H9 (cell line): Measurements from ENCODE around the gene EXOG. TPM values are rescaled to one million over a fixed set of nuclear protein-coding genes. Genes with fewer than 3 reads are reported as not detected.

ENCODE experiments used
- DNase-seq: peaks from one replicate; pipeline ENCODE4 v3.0.0-alpha.2; 2017
- H2AFZ ChIP-seq: one replicate; pipeline ENCODE4 v1.6.1; 2013; ENCODE audit warnings: mild to moderate bottlenecking, low read length, control low read depth, moderate library complexity
- H2AK5ac ChIP-seq: 2 replicates; pipeline ENCODE4 v1.6.1; 2013; ENCODE audit warnings: low read length, control low read depth, mixed read lengths; ENCODE audit not compliant: insufficient read length
- H2BK120ac ChIP-seq: one replicate; pipeline ENCODE4 v1.6.1; 2013; ENCODE audit warnings: low read depth, mild to moderate bottlenecking, low read length, control low read depth, inconsistent platforms; ENCODE audit not compliant: poor library complexity, severe bottlenecking
- H2BK12ac ChIP-seq: 2 replicates; pipeline ENCODE4 v1.6.1; 2013; ENCODE audit warnings: low read length, control low read depth, mixed read lengths, low read depth; ENCODE audit not compliant: insufficient read length
- H2BK15ac ChIP-seq: 2 replicates; pipeline ENCODE4 v1.6.1; 2013; ENCODE audit warnings: low read depth, low read length, control low read depth
- H2BK20ac ChIP-seq: one replicate; pipeline ENCODE4 v1.6.1; 2013; ENCODE audit warnings: low read depth, mild to moderate bottlenecking, low read length, control low read depth, inconsistent platforms; ENCODE audit not compliant: poor library complexity, severe bottlenecking
- H2BK5ac ChIP-seq: 2 replicates; pipeline ENCODE4 v1.6.1; 2013; ENCODE audit warnings: low read length, control low read depth, mixed read lengths; ENCODE audit not compliant: insufficient read length
- H3K14ac ChIP-seq: 2 replicates; pipeline ENCODE4 v1.6.1; 2013; ENCODE audit warnings: low read length, control low read depth; ENCODE audit not compliant: insufficient read depth
- H3K18ac ChIP-seq: 2 replicates; pipeline ENCODE4 v1.6.1; 2013; ENCODE audit warnings: low read depth, mild to moderate bottlenecking, mixed read lengths, low read length, control low read depth; ENCODE audit not compliant: insufficient read length
- H3K23ac ChIP-seq: 2 replicates; pipeline ENCODE4 v1.6.1; 2013; ENCODE audit warnings: low read length, control low read depth, mixed read lengths, low read depth; ENCODE audit not compliant: insufficient read length
- H3K23me2 ChIP-seq: 2 replicates; pipeline ENCODE4 v1.6.1; 2013; ENCODE audit warnings: low read depth, mild to moderate bottlenecking, mixed read lengths, low read length, control low read depth; ENCODE audit not compliant: insufficient read length, poor library complexity, severe bottlenecking
- H3K27ac ChIP-seq: 2 replicates; pipeline ENCODE4 v1.5.1; 2013; ENCODE audit warnings: low read length, control low read depth, mixed read lengths, low read depth; ENCODE audit not compliant: insufficient read length
- H3K27me3 ChIP-seq: 2 replicates; pipeline ENCODE4 v1.6.1; 2013; ENCODE audit warnings: low read length, control low read depth, inconsistent platforms; ENCODE audit not compliant: insufficient read depth
- H3K4ac ChIP-seq: 2 replicates; pipeline ENCODE4 v1.6.1; 2013; ENCODE audit warnings: low read depth, mild to moderate bottlenecking, control low read depth, inconsistent platforms, low read length, moderate library complexity
- H3K4me1 ChIP-seq: 2 replicates; pipeline ENCODE4 v1.6.1; 2013; ENCODE audit warnings: low read length, control low read depth, inconsistent platforms; ENCODE audit not compliant: insufficient read depth
- H3K4me2 ChIP-seq: 2 replicates; pipeline ENCODE4 v1.6.1; 2013; ENCODE audit warnings: low read length, control low read depth, mixed read lengths; ENCODE audit not compliant: insufficient read length, insufficient read depth
- H3K56ac ChIP-seq: 2 replicates; pipeline ENCODE4 v1.6.1; 2013; ENCODE audit warnings: low read depth, mild to moderate bottlenecking, mixed read lengths, low read length, control low read depth; ENCODE audit not compliant: insufficient read length
- H3K79me1 ChIP-seq: 2 replicates; pipeline ENCODE4 v1.6.1; 2013; ENCODE audit warnings: low read depth, mild to moderate bottlenecking, moderate library complexity, low read length, control low read depth, inconsistent platforms; ENCODE audit not compliant: insufficient read depth, poor library complexity, severe bottlenecking
- H3K79me2 ChIP-seq: 2 replicates; pipeline ENCODE4 v1.6.1; 2013; ENCODE audit warnings: low read length, control low read depth, inconsistent platforms; ENCODE audit not compliant: insufficient read depth
- H3K9ac ChIP-seq: 2 replicates; pipeline ENCODE4 v1.6.1; 2013; ENCODE audit warnings: low read length, control low read depth, mixed read lengths; ENCODE audit not compliant: insufficient read length; ENCODE audit errors: extremely low read depth
- H3K9me3 ChIP-seq: one replicate; pipeline ENCODE4 v1.6.1; 2013; ENCODE audit warnings: low read depth, low read length, inconsistent platforms; ENCODE audit not compliant: control insufficient read depth
- H3T11ph ChIP-seq: one replicate; pipeline ENCODE4 v1.6.1; 2013; ENCODE audit warnings: mild to moderate bottlenecking, low read length, control low read depth, inconsistent platforms
- H4K20me1 ChIP-seq: one replicate; pipeline ENCODE4 v1.6.1; 2013; ENCODE audit not compliant: control insufficient read depth, insufficient read length, insufficient read depth
- H4K5ac ChIP-seq: 2 replicates; pipeline ENCODE4 v1.6.1; 2013; ENCODE audit warnings: low read depth, mild to moderate bottlenecking, mixed read lengths, low read length, control low read depth; ENCODE audit not compliant: insufficient read length
- H4K8ac ChIP-seq: replicated peaks from 2 replicates; pipeline ENCODE4 v1.6.1; 2013; ENCODE audit warnings: low read length, control low read depth, mixed read lengths, low read depth; ENCODE audit not compliant: insufficient read length
- H4K91ac ChIP-seq: 2 replicates; pipeline ENCODE4 v1.6.1; 2013; ENCODE audit warnings: low read depth, mild to moderate bottlenecking, moderate library complexity, mixed read lengths, low read length, control low read depth; ENCODE audit not compliant: insufficient read length
- H3K27ac Mint-ChIP-seq, 3 experiments: 2 replicates in 2 of 3; 3 replicates in 1 of 3; pipeline ENCODE4 v1.8.0; 2020 to 2021; ENCODE audit warnings: mixed read lengths in 3 of 3, mild to moderate bottlenecking in 1 of 3, moderate library complexity in 1 of 3
- H3K27me3 Mint-ChIP-seq: 2 replicates; pipeline ENCODE4 v1.8.0; 2021; ENCODE audit warnings: low read depth, mild to moderate bottlenecking, moderate library complexity, mixed read lengths
- H3K36me3 Mint-ChIP-seq, 3 experiments: 2 replicates in 2 of 3; 3 replicates in 1 of 3; pipeline ENCODE4 v1.8.0; 2020 to 2021; ENCODE audit warnings: low read depth in 3 of 3, mixed read lengths in 3 of 3; ENCODE audit not compliant: insufficient read depth in 1 of 3
- H3K4me1 Mint-ChIP-seq, 2 experiments: 2 replicates each; pipeline ENCODE4 v1.8.0; 2020; ENCODE audit warnings: mixed read lengths in 2 of 2
- H3K4me3 Mint-ChIP-seq, 2 experiments: 2 replicates in 1 of 2; 3 replicates in 1 of 2; pipeline ENCODE4 v1.8.0; 2020 to 2021; ENCODE audit warnings: mild to moderate bottlenecking in 2 of 2, mixed read lengths in 2 of 2, moderate library complexity in 1 of 2
- H3K9me3 Mint-ChIP-seq, 2 experiments: 2 replicates in 1 of 2; 3 replicates in 1 of 2; pipeline ENCODE4 v1.8.0; 2020; ENCODE audit warnings: mild to moderate bottlenecking in 2 of 2, mixed read lengths in 2 of 2, moderate library complexity in 1 of 2
- WGBS: extraction: QIAGEN DNeasy Blood & Tissue Kit; methylation state at CpG from one replicate; pipeline ENCODE4 v1.1.7; 2013; ENCODE audit warnings: missing lambda C conversion rate, low lambda C conversion rate, mixed read lengths; ENCODE audit not compliant: insufficient read length; ENCODE audit errors: extremely low coverage; 5-methylcytosine and 5-hydroxymethylcytosine counted together
- total RNA-seq: library from RNA; stranded (reverse); gene quantifications from 2 replicates; pipeline ENCODE4 v1.2.1, GENCODE V29; 2021
- TF ChIP-seq, protein P1 (sequence below): fragments of 200-600 bp; sonication (generic); conservative IDR thresholded peaks from 3 replicates; pipeline ENCODE4 v1.8.0; 2021; ENCODE audit warnings: antibody characterized with exemption, mild to moderate bottlenecking

Gene EXOG
- total RNA-seq, 1 experiment from 2014 or later, result 14.1 TPM

DNA sequence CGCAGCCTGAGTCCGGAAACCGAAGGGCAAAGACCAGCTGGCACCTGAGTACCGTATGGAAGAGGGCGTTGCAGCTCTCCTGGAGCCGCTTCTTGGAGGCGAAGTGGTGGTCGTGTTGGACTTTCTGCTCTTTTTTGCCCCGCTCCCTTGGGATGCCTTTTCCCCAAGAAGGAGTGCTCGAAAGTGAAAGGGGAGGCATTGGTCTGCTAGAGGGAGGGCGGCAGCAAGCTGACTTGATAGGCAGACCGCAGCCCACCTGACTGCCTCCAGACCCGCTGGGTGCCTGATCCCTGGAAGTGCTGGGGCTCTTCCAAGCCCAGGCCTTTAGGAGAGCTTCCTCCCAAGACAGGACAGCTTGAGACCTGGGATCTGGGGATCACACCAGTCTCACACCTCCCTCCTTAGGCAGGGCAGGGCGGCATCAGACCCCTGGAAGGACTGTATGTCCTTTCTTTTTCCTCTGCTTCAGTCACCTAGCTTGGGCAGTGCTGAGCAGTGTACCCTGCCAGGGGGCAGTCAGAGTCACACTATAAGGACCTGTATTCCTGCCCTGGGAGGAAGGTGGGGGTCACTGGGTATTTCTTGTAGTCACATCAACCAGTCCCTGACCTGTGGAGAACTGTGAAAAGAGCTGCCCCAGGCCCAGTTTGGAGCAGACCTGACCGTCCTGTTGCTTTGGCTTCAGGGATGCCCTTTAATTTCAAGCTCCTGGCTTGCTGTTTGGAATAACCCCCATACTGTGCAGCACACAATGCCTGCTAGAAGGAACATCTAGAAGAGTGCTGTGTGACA lies 40.3 kb upstream of the EXOG start:
- Mint-ChIP-seq H3K4me1 (peaks cover 49 to 50% of the 10 kb centered on the region in 2 experiments), H3K4me3 (peak overlapping the region; percentile 97 to 100), H3K9me3 (peaks cover 1 to 3% of the 10 kb centered on the region in 2 experiments; a peak in 4 of 5 replicates), H3K27me3 (peaks cover 7% of the 10 kb centered on the region), H3K27ac (peak overlapping the region; percentile 87 to 91 (median 89)), H3K36me3 (peaks cover 5 to 7% (median 6%) of the 10 kb centered on the region in 3 experiments)
- Histone ChIP-seq H3K79me1 (peaks cover 8% of the 10 kb centered on the region), H3K9ac (peak overlapping the region; percentile 3), H2AK5ac (no peak overlapping the region), H2BK20ac (no peak overlapping the region), H3K18ac (no peak overlapping the region), H3T11ph (no peak overlapping the region), H2BK120ac (no peak overlapping the region), H4K91ac (no peak overlapping the region), H3K4me1 (peaks cover 12% of the 10 kb centered on the region), H3K56ac (no peak overlapping the region), H4K8ac (no peak overlapping the region), H3K27me3 (no peaks in the 10 kb centered on the region), H2BK5ac (no peak overlapping the region), H4K5ac (no peak overlapping the region), H3K14ac (0 out of 2 replicates have a peak overlapping the region, but pooled peaks have one; percentile 19), H3K4ac (no peak overlapping the region), H3K23me2 (peaks cover 11% of the 10 kb centered on the region), H3K27ac (no peak overlapping the region), H4K20me1 (peaks cover 2% of the 10 kb centered on the region), H3K9me3 (no peaks in the 10 kb centered on the region), H2BK15ac (no peak overlapping the region), H3K79me2 (peaks cover 48% of the 10 kb centered on the region), H3K23ac (no peak overlapping the region), H2AFZ (no peak overlapping the region), H2BK12ac (no peak overlapping the region), H3K4me2 (peak overlapping the region; percentile 84)
- WGBS, result no CpG with 5 or more reads among the region's 15 CpGs
- DNase-seq, result no peak
- TF ChIP-seq, protein P1, sequence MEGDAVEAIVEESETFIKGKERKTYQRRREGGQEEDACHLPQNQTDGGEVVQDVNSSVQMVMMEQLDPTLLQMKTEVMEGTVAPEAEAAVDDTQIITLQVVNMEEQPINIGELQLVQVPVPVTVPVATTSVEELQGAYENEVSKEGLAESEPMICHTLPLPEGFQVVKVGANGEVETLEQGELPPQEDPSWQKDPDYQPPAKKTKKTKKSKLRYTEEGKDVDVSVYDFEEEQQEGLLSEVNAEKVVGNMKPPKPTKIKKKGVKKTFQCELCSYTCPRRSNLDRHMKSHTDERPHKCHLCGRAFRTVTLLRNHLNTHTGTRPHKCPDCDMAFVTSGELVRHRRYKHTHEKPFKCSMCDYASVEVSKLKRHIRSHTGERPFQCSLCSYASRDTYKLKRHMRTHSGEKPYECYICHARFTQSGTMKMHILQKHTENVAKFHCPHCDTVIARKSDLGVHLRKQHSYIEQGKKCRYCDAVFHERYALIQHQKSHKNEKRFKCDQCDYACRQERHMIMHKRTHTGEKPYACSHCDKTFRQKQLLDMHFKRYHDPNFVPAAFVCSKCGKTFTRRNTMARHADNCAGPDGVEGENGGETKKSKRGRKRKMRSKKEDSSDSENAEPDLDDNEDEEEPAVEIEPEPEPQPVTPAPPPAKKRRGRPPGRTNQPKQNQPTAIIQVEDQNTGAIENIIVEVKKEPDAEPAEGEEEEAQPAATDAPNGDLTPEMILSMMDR, result no peak
